Neural crest cell (in vitro differentiated cells): Measurements from ENCODE around the gene CDH1. TPM values are rescaled to one million over a fixed set of nuclear protein-coding genes. Genes with fewer than 3 reads are reported as not detected.

Source experiments
- DNase-seq: peaks from one replicate; pipeline ENCODE4 v3.0.0; 2021; ENCODE audit warnings: low read depth, mixed read lengths, low spot score
- H3K27ac Mint-ChIP-seq: one replicate; pipeline ENCODE4 v1.8.0; 2021; ENCODE audit warnings: mild to moderate bottlenecking, mixed read lengths; ENCODE audit not compliant: unreplicated experiment
- H3K27me3 Mint-ChIP-seq: 2 replicates; pipeline ENCODE4 v1.8.0; 2021; ENCODE audit warnings: low read depth, mild to moderate bottlenecking, mixed read lengths
- H3K36me3 Mint-ChIP-seq: 2 replicates; pipeline ENCODE4 v1.8.0; 2021; ENCODE audit warnings: low read depth, mild to moderate bottlenecking, mixed read lengths
- H3K4me1 Mint-ChIP-seq: 2 replicates; pipeline ENCODE4 v1.8.0; 2021; ENCODE audit warnings: mixed read lengths
- H3K4me3 Mint-ChIP-seq: one replicate; pipeline ENCODE4 v1.8.0; 2021; ENCODE audit warnings: mild to moderate bottlenecking, mixed read lengths
- H3K9me3 Mint-ChIP-seq: 2 replicates; pipeline ENCODE4 v1.8.0; 2021; ENCODE audit warnings: mixed read lengths
- CTCF ChIP-seq: fragments of 200-600 bp; sonication (generic); conservative IDR thresholded peaks from 2 replicates; pipeline ENCODE4 v1.5.0; 2021; ENCODE audit warnings: antibody characterized with exemption, mild to moderate bottlenecking
- total RNA-seq: library from RNA; stranded (reverse); gene quantifications from 2 replicates; pipeline ENCODE4 v1.2.1, GENCODE V29; 2021

The CDH1 gene
- total RNA-seq, 1 donor from 2014 or later: 1.1 TPM

GRCh38 chr16:68762996-68763756 is 26.1 kb downstream of the CDH1 start:
- H3K27ac Mint-ChIP-seq: no peak overlapping the region
- H3K4me1 Mint-ChIP-seq: peaks cover 26% of the 10 kb centered on the region
- no peaks in the 10 kb centered on the region for H3K27me3 Mint-ChIP-seq
- TF ChIP-seq CTCF: no peak
- DNase-seq: no peak
- no peak overlapping the region for H3K4me3 Mint-ChIP-seq
- H3K9me3 Mint-ChIP-seq: no peaks in the 10 kb centered on the region
- H3K36me3 Mint-ChIP-seq: no peaks in the 10 kb centered on the region

GRCh38 chr16:68764862-68765261 is 27.8 kb downstream of the CDH1 start:
- H3K4me1 Mint-ChIP-seq: peaks cover 26% of the 10 kb centered on the region
- H3K9me3 Mint-ChIP-seq: no peaks in the 10 kb centered on the region
- no peak for DNase-seq
- no peak for TF ChIP-seq CTCF
- H3K27ac Mint-ChIP-seq: no peak overlapping the region
- no peaks in the 10 kb centered on the region for H3K36me3 Mint-ChIP-seq
- no peak overlapping the region for H3K4me3 Mint-ChIP-seq
- H3K27me3 Mint-ChIP-seq: no peaks in the 10 kb centered on the region

GRCh38 chr16:68767581-68767980 is 30.5 kb downstream of the CDH1 start:
- Mint-ChIP-seq H3K9me3 (no peaks in the 10 kb centered on the region), H3K4me3 (no peak overlapping the region), H3K27me3 (no peaks in the 10 kb centered on the region), H3K4me1 (peaks cover 11% of the 10 kb centered on the region), H3K27ac (no peak overlapping the region), H3K36me3 (no peaks in the 10 kb centered on the region)
- DNase-seq: no peak
- TF ChIP-seq CTCF: no peak

GRCh38 chr16:68768175-68768574 is 31.1 kb downstream of the CDH1 start:
- no peaks in the 10 kb centered on the region for H3K9me3 Mint-ChIP-seq
- no peak for DNase-seq
- no peak overlapping the region for H3K27ac Mint-ChIP-seq
- no peaks in the 10 kb centered on the region for H3K36me3 Mint-ChIP-seq
- H3K27me3 Mint-ChIP-seq: no peaks in the 10 kb centered on the region
- peaks cover 8% of the 10 kb centered on the region for H3K4me1 Mint-ChIP-seq
- H3K4me3 Mint-ChIP-seq: no peak overlapping the region
- TF ChIP-seq CTCF: no peak

GRCh38 chr16:68768771-68769170 is 31.7 kb downstream of the CDH1 start:
- Mint-ChIP-seq H3K4me1 (peaks cover 3% of the 10 kb centered on the region), H3K4me3 (no peak overlapping the region), H3K36me3 (no peaks in the 10 kb centered on the region), H3K9me3 (no peaks in the 10 kb centered on the region), H3K27ac (no peak overlapping the region), H3K27me3 (no peaks in the 10 kb centered on the region)
- TF ChIP-seq CTCF: no peak
- no peak for DNase-seq
